Liver (tissue), 9 donors: ENCODE results near the gene BPHL. TPM values are rescaled to one million over a fixed set of nuclear protein-coding genes. Genes with fewer than 3 reads are reported as not detected.
"Not testable (repeated sequence)": the region's sequence is repeated elsewhere in the genome, so short reads cannot be mapped to it uniquely, and the experiment has no call there.

Source experiments
- DNase-seq: peaks from one replicate; pipeline ENCODE4 v3.0.0-alpha.2; 2017; ENCODE audit warnings: low spot score
- H3K27ac ChIP-seq, 2 donors: one replicate each; pipeline ENCODE4 v1.7.0; 2013; ENCODE audit warnings: inconsistent platforms in 2 of 2, low read length in 2 of 2, control low read depth in 1 of 2, low read depth in 1 of 2, mild to moderate bottlenecking in 1 of 2
- H3K27me3 ChIP-seq, 4 donors: one replicate each; pipeline versions ENCODE4 v1.6.1 to v1.7.0; 2013; ENCODE audit warnings: low read length in 3 of 4, inconsistent platforms in 1 of 4, mild to moderate bottlenecking in 1 of 4, moderate library complexity in 1 of 4; ENCODE audit not compliant: control insufficient read depth in 4 of 4, insufficient read depth in 4 of 4
- H3K36me3 ChIP-seq, 4 donors: one replicate each; pipeline versions ENCODE4 v1.6.1 to v1.7.0; 2013; ENCODE audit warnings: low read length in 3 of 4, mild to moderate bottlenecking in 3 of 4, low read depth in 1 of 4, moderate library complexity in 1 of 4; ENCODE audit not compliant: control insufficient read depth in 4 of 4, insufficient read depth in 3 of 4
- H3K4me1 ChIP-seq, 4 donors: one replicate each; pipeline versions ENCODE4 v1.6.1 to v1.7.0; 2013; ENCODE audit warnings: low read length in 3 of 4, mild to moderate bottlenecking in 3 of 4, moderate library complexity in 1 of 4; ENCODE audit not compliant: control insufficient read depth in 4 of 4, insufficient read depth in 4 of 4
- H3K4me3 ChIP-seq, 3 donors: one replicate each; pipeline versions ENCODE4 v1.6.1 to v1.7.0; 2013; ENCODE audit warnings: low read length in 3 of 3, control low read depth in 1 of 3, low read depth in 1 of 3, mild to moderate bottlenecking in 1 of 3
- H3K9ac ChIP-seq, 2 donors: one replicate each; pipeline ENCODE4 v1.7.0; 2013; ENCODE audit warnings: low read length in 2 of 2, mild to moderate bottlenecking in 2 of 2, moderate library complexity in 2 of 2, control low read depth in 1 of 2, low read depth in 1 of 2
- H3K9me3 ChIP-seq, 4 donors: one replicate each; pipeline versions ENCODE4 v1.6.1 to v1.7.0; 2013; ENCODE audit warnings: low read length in 3 of 4; ENCODE audit not compliant: control insufficient read depth in 4 of 4
- EGR1 ChIP-seq, 2 donors: IDR thresholded peaks; 2 replicates each; pipeline ENCODE4 v1.6.1; 2016 to 2018; ENCODE audit warnings: antibody characterized with exemption in 2 of 2, low read depth in 2 of 2
- FOXA1 ChIP-seq: IDR thresholded peaks from 2 replicates; pipeline ENCODE4 v1.6.1; 2016; ENCODE audit warnings: antibody characterized with exemption
- GABPA ChIP-seq, 2 donors: IDR thresholded peaks in 1 of 2; conservative IDR thresholded peaks in 1 of 2; 2 replicates each; pipeline ENCODE4 v1.6.1; 2016; ENCODE audit warnings: antibody characterized with exemption in 2 of 2, mild to moderate bottlenecking in 1 of 2, moderate library complexity in 1 of 2
- HNF4A ChIP-seq, 2 donors: conservative IDR thresholded peaks; 2 replicates each; pipeline ENCODE4 v1.6.1; 2016; ENCODE audit warnings: antibody characterized with exemption in 2 of 2, mild to moderate bottlenecking in 2 of 2
- HNF4G ChIP-seq: IDR thresholded peaks from 2 replicates; pipeline ENCODE4 v1.6.1; 2016; ENCODE audit warnings: antibody characterized with exemption
- RAD21 ChIP-seq, 2 donors: IDR thresholded peaks; 2 replicates each; pipeline ENCODE4 v1.6.1; 2016; ENCODE audit warnings: antibody characterized with exemption in 2 of 2, mild to moderate bottlenecking in 2 of 2
- RXRA ChIP-seq, 2 donors: IDR thresholded peaks; 2 replicates each; pipeline ENCODE4 v1.6.1; 2017 to 2018; ENCODE audit warnings: antibody characterized with exemption in 2 of 2, mild to moderate bottlenecking in 1 of 2
- SP1 ChIP-seq: IDR thresholded peaks from 2 replicates; pipeline ENCODE4 v1.6.1; 2018; ENCODE audit warnings: antibody characterized with exemption, mild to moderate bottlenecking
- YY1 ChIP-seq: IDR thresholded peaks from 2 replicates; pipeline ENCODE4 v1.6.1; 2016; ENCODE audit warnings: antibody characterized with exemption, mild to moderate bottlenecking
- WGBS: extraction: QIAGEN DNeasy Blood & Tissue Kit; methylation state at CpG from one replicate; pipeline ENCODE4 v1.1.7; 2013; 5-methylcytosine and 5-hydroxymethylcytosine counted together
- polyA plus RNA-seq, 2 donors: library from polyadenylated mRNA; stranded (reverse) in 1 of 2; unstranded in 1 of 2; fragments of 200-250 nt in 1 of 2; fragments of >200 nt in 1 of 2; fragmentation: Nextera tagmentation in 1 of 2; extraction: Ambion mirVana in 1 of 2; gene quantifications; one replicate each; pipeline versions ENCODE4 v1.2.1 to v1.2.3, GENCODE V29; 2013 to 2015
- total RNA-seq, 2 donors: library from RNA; depleted of rRNA; stranded (reverse); fragments of >200 nt; gene quantifications; one replicate each; pipeline ENCODE4 v1.2.3, GENCODE V29; 2014
- TF ChIP-seq, protein P1 (sequence below): fragments of 150-350 bp; IDR thresholded peaks from 2 replicates; pipeline ENCODE4 v1.5.1; 2017; ENCODE audit warnings: improper control_type of control experiment, low read depth, low read length; ENCODE audit not compliant: missing input control
- TF ChIP-seq, protein P2 (sequence below): IDR thresholded peaks from 2 replicates; pipeline ENCODE4 v1.6.1; 2016; ENCODE audit warnings: antibody characterized with exemption, mild to moderate bottlenecking
- TF ChIP-seq, protein P3 (sequence below): IDR thresholded peaks from 2 replicates; pipeline ENCODE4 v1.6.1; 2016; ENCODE audit warnings: antibody characterized with exemption
- donor health status: healthy.
- donor health status: healthy.
- donor health status: healthy.
- donor health status: healthy.
- donor health status: healthy.

The BPHL gene
- total and polyA plus RNA-seq, 4 donors: 16.0 to 90.8 (median 31.5) TPM

DNA sequence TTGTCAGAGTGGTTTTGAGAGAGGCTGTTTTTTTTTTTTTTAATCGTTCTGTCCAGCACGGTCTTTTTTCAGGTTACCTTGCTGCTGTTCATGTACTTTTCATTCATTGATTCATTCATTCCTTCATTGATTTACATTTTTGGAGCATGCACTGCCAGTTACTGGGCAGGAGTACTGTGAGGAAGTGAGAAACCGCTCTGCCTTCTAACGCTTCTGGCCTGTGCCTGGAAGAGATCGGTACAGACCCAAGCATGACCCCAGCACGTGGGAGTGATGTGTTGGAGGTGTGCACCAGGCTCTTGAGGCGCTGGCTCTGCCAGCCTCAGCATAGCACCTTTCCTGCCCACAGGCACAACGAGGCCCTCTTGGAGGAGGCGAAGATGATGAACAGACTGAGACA, 41.1 kb upstream of the BPHL start:
- WGBS: 93% methylated on average over 9 of the region's 9 CpGs
- Histone ChIP-seq H3K9me3 (no peaks in the 10 kb centered on the region), H3K4me3 (no peak overlapping the region), H3K36me3 (peaks cover 15 to 46% (median 35%) of the 10 kb centered on the region in 4 donors), H3K9ac (no peak overlapping the region), H3K27me3 (no peaks in the 10 kb centered on the region), H3K27ac (no peak overlapping the region), H3K4me1 (peaks cover 2 to 20% (median 13%) of the 10 kb centered on the region in 4 donors)
- TF ChIP-seq SP1 (no peak), EGR1 (IDR thresholded peaks at IDR 0.05; ENCODE audit: low read depth in 2 of 2) (no peak), FOXA1 (no peak), GABPA (IDR thresholded peaks at IDR 0.05 in 1 of 2, conservative IDR thresholded peaks at IDR 0.05 in 1 of 2) (no peak)
- TF ChIP-seq, protein P1, sequence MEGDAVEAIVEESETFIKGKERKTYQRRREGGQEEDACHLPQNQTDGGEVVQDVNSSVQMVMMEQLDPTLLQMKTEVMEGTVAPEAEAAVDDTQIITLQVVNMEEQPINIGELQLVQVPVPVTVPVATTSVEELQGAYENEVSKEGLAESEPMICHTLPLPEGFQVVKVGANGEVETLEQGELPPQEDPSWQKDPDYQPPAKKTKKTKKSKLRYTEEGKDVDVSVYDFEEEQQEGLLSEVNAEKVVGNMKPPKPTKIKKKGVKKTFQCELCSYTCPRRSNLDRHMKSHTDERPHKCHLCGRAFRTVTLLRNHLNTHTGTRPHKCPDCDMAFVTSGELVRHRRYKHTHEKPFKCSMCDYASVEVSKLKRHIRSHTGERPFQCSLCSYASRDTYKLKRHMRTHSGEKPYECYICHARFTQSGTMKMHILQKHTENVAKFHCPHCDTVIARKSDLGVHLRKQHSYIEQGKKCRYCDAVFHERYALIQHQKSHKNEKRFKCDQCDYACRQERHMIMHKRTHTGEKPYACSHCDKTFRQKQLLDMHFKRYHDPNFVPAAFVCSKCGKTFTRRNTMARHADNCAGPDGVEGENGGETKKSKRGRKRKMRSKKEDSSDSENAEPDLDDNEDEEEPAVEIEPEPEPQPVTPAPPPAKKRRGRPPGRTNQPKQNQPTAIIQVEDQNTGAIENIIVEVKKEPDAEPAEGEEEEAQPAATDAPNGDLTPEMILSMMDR: no peak
- TF ChIP-seq, protein P2, sequence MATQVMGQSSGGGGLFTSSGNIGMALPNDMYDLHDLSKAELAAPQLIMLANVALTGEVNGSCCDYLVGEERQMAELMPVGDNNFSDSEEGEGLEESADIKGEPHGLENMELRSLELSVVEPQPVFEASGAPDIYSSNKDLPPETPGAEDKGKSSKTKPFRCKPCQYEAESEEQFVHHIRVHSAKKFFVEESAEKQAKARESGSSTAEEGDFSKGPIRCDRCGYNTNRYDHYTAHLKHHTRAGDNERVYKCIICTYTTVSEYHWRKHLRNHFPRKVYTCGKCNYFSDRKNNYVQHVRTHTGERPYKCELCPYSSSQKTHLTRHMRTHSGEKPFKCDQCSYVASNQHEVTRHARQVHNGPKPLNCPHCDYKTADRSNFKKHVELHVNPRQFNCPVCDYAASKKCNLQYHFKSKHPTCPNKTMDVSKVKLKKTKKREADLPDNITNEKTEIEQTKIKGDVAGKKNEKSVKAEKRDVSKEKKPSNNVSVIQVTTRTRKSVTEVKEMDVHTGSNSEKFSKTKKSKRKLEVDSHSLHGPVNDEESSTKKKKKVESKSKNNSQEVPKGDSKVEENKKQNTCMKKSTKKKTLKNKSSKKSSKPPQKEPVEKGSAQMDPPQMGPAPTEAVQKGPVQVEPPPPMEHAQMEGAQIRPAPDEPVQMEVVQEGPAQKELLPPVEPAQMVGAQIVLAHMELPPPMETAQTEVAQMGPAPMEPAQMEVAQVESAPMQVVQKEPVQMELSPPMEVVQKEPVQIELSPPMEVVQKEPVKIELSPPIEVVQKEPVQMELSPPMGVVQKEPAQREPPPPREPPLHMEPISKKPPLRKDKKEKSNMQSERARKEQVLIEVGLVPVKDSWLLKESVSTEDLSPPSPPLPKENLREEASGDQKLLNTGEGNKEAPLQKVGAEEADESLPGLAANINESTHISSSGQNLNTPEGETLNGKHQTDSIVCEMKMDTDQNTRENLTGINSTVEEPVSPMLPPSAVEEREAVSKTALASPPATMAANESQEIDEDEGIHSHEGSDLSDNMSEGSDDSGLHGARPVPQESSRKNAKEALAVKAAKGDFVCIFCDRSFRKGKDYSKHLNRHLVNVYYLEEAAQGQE: no peak
- no peak for DNase-seq

DNA sequence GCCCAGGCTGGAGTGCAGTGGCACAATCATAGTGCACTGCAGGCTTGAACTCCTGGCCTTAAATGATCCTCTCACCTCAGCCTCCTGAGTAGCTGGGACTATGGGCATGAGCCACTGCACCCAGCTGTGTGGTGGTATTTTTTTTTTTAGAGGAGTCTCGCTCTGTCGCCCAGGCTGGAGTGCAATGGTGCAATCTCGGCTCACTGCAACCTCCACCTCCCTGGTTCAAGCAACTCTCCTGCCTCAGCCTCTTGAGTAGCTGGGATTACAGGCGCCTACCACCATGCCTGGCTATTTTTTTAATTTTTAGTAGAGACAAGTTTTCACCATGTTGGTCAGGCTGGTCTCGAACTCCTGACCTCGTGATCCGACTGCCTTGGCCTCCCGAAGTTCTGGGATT, 39.6 kb upstream of the BPHL start:
- not testable (repeated sequence) for DNase-seq

DNA sequence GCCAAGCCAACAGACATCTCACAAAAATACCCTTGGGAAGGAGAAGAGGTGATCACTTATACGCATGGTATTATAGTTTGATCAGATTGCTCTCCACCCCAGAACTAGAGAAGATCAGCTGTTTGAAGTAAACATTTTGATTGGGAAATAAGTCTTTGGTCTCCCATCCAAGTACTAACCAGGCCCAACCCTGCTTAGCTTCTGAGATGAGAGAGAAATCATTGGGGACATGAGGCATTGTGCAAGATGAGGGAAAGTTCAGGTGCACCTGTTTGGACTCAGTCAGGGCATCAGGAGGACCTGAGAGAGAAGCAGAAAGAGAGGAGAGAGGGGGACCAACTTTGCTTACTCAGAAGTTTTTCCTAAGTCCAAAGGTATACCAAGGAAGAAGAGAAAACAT, 38.8 kb upstream of the BPHL start:
- Histone ChIP-seq H3K27me3 (no peaks in the 10 kb centered on the region), H3K36me3 (peaks cover 18 to 65% (median 53%) of the 10 kb centered on the region in 4 donors), H3K9ac (no peak overlapping the region), H3K4me3 (no peak overlapping the region), H3K4me1 (peaks cover 2 to 17% (median 13%) of the 10 kb centered on the region in 4 donors), H3K9me3 (no peaks in the 10 kb centered on the region), H3K27ac (no peak overlapping the region)
- WGBS: 89% methylated on average over 1 of the region's 1 CpG
- DNase-seq: no peak
- TF ChIP-seq, protein P3, sequence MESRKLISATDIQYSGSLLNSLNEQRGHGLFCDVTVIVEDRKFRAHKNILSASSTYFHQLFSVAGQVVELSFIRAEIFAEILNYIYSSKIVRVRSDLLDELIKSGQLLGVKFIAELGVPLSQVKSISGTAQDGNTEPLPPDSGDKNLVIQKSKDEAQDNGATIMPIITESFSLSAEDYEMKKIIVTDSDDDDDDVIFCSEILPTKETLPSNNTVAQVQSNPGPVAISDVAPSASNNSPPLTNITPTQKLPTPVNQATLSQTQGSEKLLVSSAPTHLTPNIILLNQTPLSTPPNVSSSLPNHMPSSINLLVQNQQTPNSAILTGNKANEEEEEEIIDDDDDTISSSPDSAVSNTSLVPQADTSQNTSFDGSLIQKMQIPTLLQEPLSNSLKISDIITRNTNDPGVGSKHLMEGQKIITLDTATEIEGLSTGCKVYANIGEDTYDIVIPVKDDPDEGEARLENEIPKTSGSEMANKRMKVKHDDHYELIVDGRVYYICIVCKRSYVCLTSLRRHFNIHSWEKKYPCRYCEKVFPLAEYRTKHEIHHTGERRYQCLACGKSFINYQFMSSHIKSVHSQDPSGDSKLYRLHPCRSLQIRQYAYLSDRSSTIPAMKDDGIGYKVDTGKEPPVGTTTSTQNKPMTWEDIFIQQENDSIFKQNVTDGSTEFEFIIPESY: no peak
- TF ChIP-seq HNF4A (conservative IDR thresholded peaks at IDR 0.05) (peak; percentile 39 to 53), RAD21 (IDR thresholded peaks at IDR 0.05) (no peak), EGR1 (IDR thresholded peaks at IDR 0.05; ENCODE audit: low read depth in 2 of 2) (no peak), RXRA (IDR thresholded peaks at IDR 0.05) (peak; percentile 38 to 54), HNF4G (no peak), YY1 (no peak)

More for the DNA sequence above, 39.6 kb upstream of the BPHL start:
- peaks cover 18 to 59% (median 50%) of the 10 kb centered on the region in 4 donors for H3K36me3 ChIP-seq
- WGBS: 99% methylated on average over 8 of the region's 8 CpGs
- H3K4me3 ChIP-seq, H3K27me3 ChIP-seq, H3K27ac ChIP-seq, H3K9ac ChIP-seq, H3K9me3 ChIP-seq: not testable (repeated sequence)
- H3K4me1 ChIP-seq: peaks cover 2 to 17% (median 13%) of the 10 kb centered on the region in 4 donors
